Neural cell (in vitro differentiated cells): Measurements from ENCODE around the gene DBF4. TPM values are rescaled to one million over a fixed set of nuclear protein-coding genes. Genes with fewer than 3 reads are reported as not detected.
"Not testable (repeated sequence)": the region's sequence is repeated elsewhere in the genome, so short reads cannot be mapped to it uniquely, and the experiment has no call there.

Source experiments
- H2AFZ ChIP-seq: fragments of 200-600, 300-800 bp; sonication (generic), shearing (Covaris generic); 2 replicates; pipeline ENCODE4 v1.6.0; 2014; ENCODE audit warnings: low read depth, mild to moderate bottlenecking, antibody characterized with exemption, low read length, moderate library complexity
- H3F3A ChIP-seq: fragments of 200-600 bp; shearing (Covaris generic); 2 replicates; pipeline ENCODE4 v1.6.1; 2016; ENCODE audit warnings: mild to moderate bottlenecking, moderate library complexity, mixed read lengths, antibody characterized with exemption, low read length; ENCODE audit not compliant: insufficient read depth, poor library complexity, severe bottlenecking
- H3K27ac ChIP-seq: fragments of 200-600, 300-800 bp; sonication (generic), shearing (Covaris generic); 2 replicates; pipeline ENCODE4 v1.5.1; 2014; ENCODE audit warnings: mild to moderate bottlenecking, low read length, moderate library complexity
- H3K27me3 ChIP-seq: fragments of 300-800, 200-600 bp; sonication (generic), shearing (Covaris generic); 2 replicates; pipeline ENCODE4 v1.6.0; 2014; ENCODE audit warnings: mild to moderate bottlenecking, low read depth, low read length, moderate library complexity; ENCODE audit not compliant: insufficient read depth
- H3K36me3 ChIP-seq: fragments of 300-800, 200-600 bp; sonication (generic), shearing (Covaris generic); 2 replicates; pipeline ENCODE4 v1.5.1; 2014; ENCODE audit warnings: mild to moderate bottlenecking, antibody characterized with exemption, low read length, moderate library complexity; ENCODE audit not compliant: insufficient read depth
- H3K4me2 ChIP-seq: fragments of 300-800, 200-600 bp; sonication (generic), shearing (Covaris generic); 2 replicates; pipeline ENCODE4 v1.6.0; 2014; ENCODE audit warnings: mild to moderate bottlenecking, low read length
- H3K4me3 ChIP-seq: fragments of 300-800, 200-600 bp; sonication (generic), shearing (Covaris generic); 2 replicates; pipeline ENCODE4 v1.5.1; 2014; ENCODE audit warnings: mild to moderate bottlenecking, low read length, moderate library complexity
- H3K79me2 ChIP-seq: fragments of 200-600 bp; shearing (Covaris generic); replicated peaks from 2 replicates; pipeline ENCODE4 v1.6.0; 2014; ENCODE audit warnings: mild to moderate bottlenecking, low read length, moderate library complexity; ENCODE audit not compliant: insufficient read depth
- H3K9ac ChIP-seq: fragments of 300-800, 200-600 bp; sonication (generic), shearing (Covaris generic); 2 replicates; pipeline ENCODE4 v1.6.1; 2016; ENCODE audit warnings: mild to moderate bottlenecking, low read length, mixed read lengths
- H3K9me2 ChIP-seq: fragments of 200-600 bp; shearing (Covaris generic); 2 replicates; pipeline ENCODE4 v1.6.1; 2016; ENCODE audit warnings: mild to moderate bottlenecking, low read length, mixed read lengths; ENCODE audit not compliant: insufficient read depth
- H3K9me3 ChIP-seq: fragments of 200-600, 300-800 bp; sonication (generic), shearing (Covaris generic); 2 replicates; pipeline ENCODE4 v1.6.1; 2016; ENCODE audit warnings: mild to moderate bottlenecking, mixed run types, low read length, moderate library complexity, mixed read lengths
- H4K20me1 ChIP-seq: fragments of 200-600 bp; shearing (Covaris generic); 2 replicates; pipeline ENCODE4 v1.6.1; 2016; ENCODE audit warnings: mild to moderate bottlenecking, mixed run types; ENCODE audit not compliant: insufficient read depth
- CTCF ChIP-seq: fragments of 450-650 bp; IDR thresholded peaks from 2 replicates; pipeline ENCODE4 v1.5.1; 2014; ENCODE audit warnings: antibody characterized with exemption, mild to moderate bottlenecking, moderate library complexity; ENCODE audit not compliant: poor library complexity, severe bottlenecking
- EP300 ChIP-seq: fragments of 450-650 bp; conservative IDR thresholded peaks from 2 replicates; pipeline ENCODE4 v1.6.1; 2014; ENCODE audit warnings: antibody characterized with exemption, mild to moderate bottlenecking, moderate library complexity; ENCODE audit not compliant: poor library complexity, severe bottlenecking
- EZH2 ChIP-seq: fragments of 200-600, 300-800 bp; shearing (Covaris generic), sonication (generic); IDR thresholded peaks from 2 replicates; pipeline ENCODE4 v1.6.1; 2014; ENCODE audit warnings: antibody characterized with exemption, low read length, borderline replicate concordance, mild to moderate bottlenecking; ENCODE audit not compliant: insufficient read depth, poor library complexity, severe bottlenecking
- MXI1 ChIP-seq: fragments of 450-650 bp; conservative IDR thresholded peaks from 2 replicates; pipeline ENCODE4 v1.6.1; 2014; ENCODE audit warnings: antibody characterized with exemption, mild to moderate bottlenecking; ENCODE audit not compliant: poor library complexity, severe bottlenecking
- POLR2AphosphoS5 ChIP-seq: IDR thresholded peaks from 2 replicates; pipeline ENCODE4 v1.6.1; 2012
- RAD21 ChIP-seq: fragments of 450-650 bp; conservative IDR thresholded peaks from 2 replicates; pipeline ENCODE4 v1.6.1; 2014; ENCODE audit warnings: antibody characterized with exemption, mild to moderate bottlenecking, moderate library complexity
- REST ChIP-seq: IDR thresholded peaks from 2 replicates; pipeline ENCODE4 v1.6.1; 2012; ENCODE audit warnings: borderline replicate concordance
- SMC3 ChIP-seq: fragments of 450-650 bp; conservative IDR thresholded peaks from 2 replicates; pipeline ENCODE4 v1.6.1; 2014; ENCODE audit warnings: antibody characterized with exemption, mild to moderate bottlenecking, moderate library complexity; ENCODE audit not compliant: poor library complexity
- TAF1 ChIP-seq: IDR thresholded peaks from 2 replicates; pipeline ENCODE4 v1.6.1; 2012; ENCODE audit warnings: low read depth
- polyA plus RNA-seq: library from polyadenylated mRNA; depleted of rRNA; stranded (reverse); fragments of >200 nt; gene quantifications from 2 replicates; pipeline ENCODE4 v1.2.3, GENCODE V29; 2014

The DBF4 gene
- polyA plus RNA-seq, 1 donor from 2014 or later: 13.0 TPM

- Histone ChIP-seq H3K79me2 (no peaks in the 10 kb centered on the region), H4K20me1 (no peaks in the 10 kb centered on the region), H3K4me3 (no peak overlapping the region), H3K9me2 (no peaks in the 10 kb centered on the region), H3F3A (no peaks in the 10 kb centered on the region), H3K4me2 (no peak overlapping the region), H3K9ac (no peak overlapping the region), H3K9me3 (no peaks in the 10 kb centered on the region), H3K27ac (no peak overlapping the region), H3K27me3 (no peaks in the 10 kb centered on the region), H2AFZ (no peak overlapping the region), H3K36me3 (peaks cover 5% of the 10 kb centered on the region)
- no peak for TF ChIP-seq REST
- no peak for TF ChIP-seq TAF1
- TF ChIP-seq RAD21: no peak
- no peak for TF ChIP-seq EZH2
- TF ChIP-seq MXI1: no peak
- TF ChIP-seq SMC3: no peak
- no peak for TF ChIP-seq POLR2AphosphoS5
- TF ChIP-seq CTCF: no peak
- no peak for TF ChIP-seq EP300
Observed at GRCh38 chr7:87899255-87899654, 23.0 kb downstream of the DBF4 start.

GRCh38 chr7:87907136-87907906 is 31.0 kb downstream of the DBF4 start:
- not testable (repeated sequence) for H3K4me3 ChIP-seq, H3K79me2 ChIP-seq, H3K4me2 ChIP-seq, H3K36me3 ChIP-seq, H3K27me3 ChIP-seq, H3K9me2 ChIP-seq, H3K9ac ChIP-seq, H4K20me1 ChIP-seq, H3K9me3 ChIP-seq, H3K27ac ChIP-seq, H2AFZ ChIP-seq, H3F3A ChIP-seq

GRCh38 chr7:87908814-87909213 is 32.5 kb downstream of the DBF4 start:
- not testable (repeated sequence) for H3F3A ChIP-seq, H3K9ac ChIP-seq, H3K27me3 ChIP-seq, H3K4me2 ChIP-seq, H3K36me3 ChIP-seq, H3K4me3 ChIP-seq, H3K9me2 ChIP-seq, H4K20me1 ChIP-seq, H3K27ac ChIP-seq, H3K79me2 ChIP-seq, H2AFZ ChIP-seq, H3K9me3 ChIP-seq
